Activated CD4-positive, alpha-beta T cell treated with anti-CD3 and anti-CD28 coated beads, Interleukin-2, amount 10 ng/mL, durations not matched to agents 7 days and 5 days (primary cell): ENCODE data around the gene GMPR2. TPM values are rescaled to one million over a fixed set of nuclear protein-coding genes. Genes with fewer than 3 reads are reported as not detected.

Experiments
- CTCF ChIA-PET: fragments of 350-600 bp; sonication (Branson Sonifier 250); formaldehyde crosslinking; loops from one replicate; lab custom pipeline; 2021; ENCODE audit warnings: antibody characterized with exemption; lab: Charles Lee
- POLR2A ChIA-PET: fragments of 350-600 bp; sonication (Branson Sonifier 250); formaldehyde crosslinking; loops from one replicate; lab custom pipeline; 2021; ENCODE audit warnings: antibody characterized with exemption; lab: Charles Lee
- DNase-seq: peaks from one replicate; pipeline ENCODE4 v3.0.0-alpha.2; 2020
- H3K27ac Mint-ChIP-seq: one replicate; pipeline ENCODE4 v1.8.0; 2021; ENCODE audit warnings: mild to moderate bottlenecking, moderate library complexity, mixed read lengths
- H3K27me3 Mint-ChIP-seq: one replicate; pipeline ENCODE4 v1.8.0; 2021; ENCODE audit warnings: mixed read lengths
- H3K36me3 Mint-ChIP-seq: one replicate; pipeline ENCODE4 v1.8.0; 2021; ENCODE audit warnings: low read depth, mixed read lengths
- H3K4me1 Mint-ChIP-seq: one replicate; pipeline ENCODE4 v1.8.0; 2021; ENCODE audit warnings: mixed read lengths
- H3K4me3 Mint-ChIP-seq: one replicate; pipeline ENCODE4 v1.8.0; 2021; ENCODE audit warnings: mild to moderate bottlenecking, moderate library complexity, mixed read lengths
- H3K9me3 Mint-ChIP-seq: one replicate; pipeline ENCODE4 v1.8.0; 2021; ENCODE audit warnings: mixed read lengths
- total RNA-seq, 2 experiments: library from RNA; stranded (reverse); gene quantifications; one replicate each; pipeline ENCODE4 v1.2.3, GENCODE V29; 2021

Gene GMPR2
- total RNA-seq, 2 experiments from 2014 or later = 72.0 to 74.5 TPM

DNA sequence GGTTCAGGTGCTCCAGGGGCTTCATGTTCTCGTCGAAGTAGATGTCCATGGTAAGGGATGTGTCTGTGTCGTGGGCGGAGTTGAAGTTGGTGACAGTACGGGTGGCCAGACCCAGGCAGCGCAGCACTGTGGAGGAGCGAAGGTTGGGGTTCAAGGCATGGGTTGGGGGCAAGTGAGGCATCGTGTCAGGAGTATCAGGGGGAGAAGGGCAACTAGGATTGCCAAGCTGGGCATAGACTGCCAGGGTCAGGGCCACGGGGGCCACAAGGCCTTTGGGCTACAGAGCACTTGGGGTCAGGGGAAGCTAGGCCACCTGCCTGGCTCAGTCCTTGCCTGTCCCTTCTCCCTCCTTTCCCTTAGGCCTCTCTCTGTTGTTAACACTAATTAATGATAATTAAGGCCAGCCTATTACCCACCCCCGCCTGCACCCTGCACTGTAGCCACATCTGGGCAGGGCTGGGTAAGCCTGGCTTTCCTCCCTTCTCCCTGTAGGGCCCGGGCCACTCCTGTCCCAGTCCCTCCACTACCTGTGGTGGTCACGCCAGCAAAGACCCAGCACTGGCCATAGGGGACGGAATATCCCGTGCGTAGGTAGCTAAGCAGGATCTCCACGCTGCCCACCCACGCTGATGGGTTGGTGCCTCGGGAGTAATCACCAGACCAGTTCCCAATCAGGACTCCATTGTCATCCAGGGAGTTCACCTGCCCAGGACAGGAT, 26.0 kb downstream of the GMPR2 start:
- CTCF ChIA-PET = interaction anchor here (0.7 to 2.1 kb wide), 5 partner anchors 9 to 430 kb away, joined by 3 to 11 read pairs (median 4); partner anchors contain the start of genes CIDEB, DHRS1, NOP9 and RABGGTA
- Mint-ChIP-seq H3K36me3 (peaks cover 5% of the 10 kb centered on the region), H3K27ac (no peak overlapping the region), H3K4me3 (no peak overlapping the region), H3K4me1 (no peaks in the 10 kb centered on the region), H3K27me3 (no peaks in the 10 kb centered on the region), H3K9me3 (no peaks in the 10 kb centered on the region)
- POLR2A ChIA-PET = no interaction called here
- no peak for DNase-seq

DNA sequence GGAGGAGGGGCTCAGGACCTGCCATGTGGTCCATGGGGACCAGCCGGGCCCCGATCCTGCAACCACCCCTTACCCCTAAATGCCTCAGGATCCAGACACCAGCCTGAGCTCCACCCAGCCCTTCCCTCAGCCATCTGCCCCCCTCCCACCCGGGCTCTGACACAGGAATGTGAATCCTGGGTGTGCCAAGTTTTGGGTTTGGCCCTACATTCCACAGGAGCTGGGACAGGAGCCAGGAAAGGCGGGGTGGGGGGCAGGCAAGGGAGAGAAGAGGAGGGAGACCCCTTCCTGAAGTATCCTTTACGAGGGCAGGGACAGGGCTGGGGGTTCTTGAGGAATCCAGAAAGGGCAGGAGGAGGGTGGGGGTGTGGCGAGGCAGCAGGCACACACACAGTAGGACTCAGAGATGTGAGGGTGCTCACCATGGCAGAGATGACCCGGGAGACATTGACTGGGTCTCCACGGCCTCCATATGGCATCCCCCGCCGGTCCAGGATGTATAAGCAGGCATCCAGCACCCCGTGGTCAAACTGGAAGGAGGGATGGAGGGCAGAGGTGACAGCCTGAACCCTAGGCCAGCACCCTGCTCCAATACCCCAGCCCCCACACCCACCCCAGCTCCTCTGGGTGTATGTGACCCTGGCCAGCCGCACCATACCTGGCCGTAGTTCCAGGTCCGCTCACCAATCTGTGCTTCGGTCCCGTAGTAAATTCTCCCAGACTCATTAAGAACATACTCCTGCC, 26.7 kb downstream of the GMPR2 start:
- no peaks in the 10 kb centered on the region for H3K4me1 Mint-ChIP-seq
- no peaks in the 10 kb centered on the region for H3K27me3 Mint-ChIP-seq
- H3K4me3 Mint-ChIP-seq = no peak overlapping the region
- ChIA-PET CTCF (interaction anchor here (0.7 to 2.1 kb wide), 4 partner anchors 10 to 429 kb away, joined by 3 to 11 read pairs (median 4); partner anchors contain the start of gene RABGGTA), POLR2A (no interaction called here)
- DNase-seq = no peak
- no peaks in the 10 kb centered on the region for H3K9me3 Mint-ChIP-seq
- H3K36me3 Mint-ChIP-seq = no peaks in the 10 kb centered on the region
- H3K27ac Mint-ChIP-seq = no peak overlapping the region

DNA sequence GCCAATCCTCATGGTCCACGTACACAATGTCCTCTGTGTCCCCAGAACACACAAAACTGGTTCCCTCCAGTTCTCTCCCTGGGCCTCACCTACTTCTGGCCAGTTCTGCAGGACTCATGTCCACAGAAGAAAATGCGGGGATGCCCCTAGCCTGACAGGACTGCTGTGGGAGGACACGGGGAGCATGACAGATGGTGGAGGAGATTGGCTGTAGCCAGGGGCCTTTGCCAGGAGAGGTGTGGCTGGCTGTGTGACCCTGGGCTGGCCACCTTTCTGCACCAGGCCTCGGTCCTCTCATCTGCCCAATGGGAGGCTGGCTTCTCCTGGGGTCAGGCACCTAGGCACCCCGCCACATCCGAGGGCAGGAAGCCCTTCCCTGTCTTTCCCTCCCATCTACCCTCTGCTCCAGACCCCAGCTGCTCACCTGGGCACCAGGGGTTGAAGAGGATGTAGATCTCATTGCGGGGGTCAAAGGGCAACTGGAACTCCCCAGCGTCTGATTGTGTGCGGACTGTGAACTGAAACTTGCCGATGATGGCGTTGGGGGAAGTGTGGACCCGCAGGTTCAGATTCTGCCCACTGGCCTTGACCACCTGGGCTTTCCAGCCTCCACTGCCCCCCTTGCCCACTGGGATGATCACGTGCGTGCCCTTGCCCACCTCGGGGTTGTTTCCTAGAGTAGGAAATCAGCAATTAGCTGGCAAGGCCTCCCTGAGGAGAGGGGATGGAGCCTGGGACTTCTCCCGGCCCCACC, 27.5 kb downstream of the GMPR2 start:
- Mint-ChIP-seq H3K27me3 (no peaks in the 10 kb centered on the region), H3K4me3 (no peak overlapping the region), H3K9me3 (no peaks in the 10 kb centered on the region), H3K27ac (no peak overlapping the region), H3K4me1 (no peaks in the 10 kb centered on the region), H3K36me3 (no peaks in the 10 kb centered on the region)
- CTCF ChIA-PET = interaction anchor here (1.1 kb wide), 1 partner anchor 12 kb away, joined by 3 read pairs; no protein-coding TSS in a partner anchor
- POLR2A ChIA-PET = no interaction called here
- DNase-seq = no peak

DNA sequence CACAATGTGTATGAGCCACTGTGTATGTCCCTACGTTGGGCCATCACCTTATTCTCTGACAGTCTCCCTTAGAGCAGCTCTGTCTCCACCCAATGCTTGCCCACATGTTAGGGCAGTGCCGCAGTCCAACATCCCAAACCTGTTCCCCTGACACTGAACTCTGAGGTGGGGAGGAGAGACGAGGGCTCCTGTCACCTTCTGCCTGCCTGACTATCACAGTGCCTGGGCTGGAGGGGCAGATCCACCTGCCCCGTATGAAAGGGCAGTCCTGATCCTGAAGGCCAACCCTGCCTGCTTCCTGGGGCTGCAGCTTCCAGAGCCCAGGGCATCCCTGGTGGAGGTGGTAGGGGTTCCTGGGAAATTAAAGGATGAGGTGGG, 28.0 kb downstream of the GMPR2 start:
- H3K9me3 Mint-ChIP-seq = no peaks in the 10 kb centered on the region
- no peak overlapping the region for H3K4me3 Mint-ChIP-seq
- DNase-seq = no peak
- CTCF ChIA-PET = no interaction called here
- H3K27ac Mint-ChIP-seq = no peak overlapping the region
- no peaks in the 10 kb centered on the region for H3K27me3 Mint-ChIP-seq
- no peaks in the 10 kb centered on the region for H3K36me3 Mint-ChIP-seq
- no peaks in the 10 kb centered on the region for H3K4me1 Mint-ChIP-seq
- POLR2A ChIA-PET = no interaction called here

DNA sequence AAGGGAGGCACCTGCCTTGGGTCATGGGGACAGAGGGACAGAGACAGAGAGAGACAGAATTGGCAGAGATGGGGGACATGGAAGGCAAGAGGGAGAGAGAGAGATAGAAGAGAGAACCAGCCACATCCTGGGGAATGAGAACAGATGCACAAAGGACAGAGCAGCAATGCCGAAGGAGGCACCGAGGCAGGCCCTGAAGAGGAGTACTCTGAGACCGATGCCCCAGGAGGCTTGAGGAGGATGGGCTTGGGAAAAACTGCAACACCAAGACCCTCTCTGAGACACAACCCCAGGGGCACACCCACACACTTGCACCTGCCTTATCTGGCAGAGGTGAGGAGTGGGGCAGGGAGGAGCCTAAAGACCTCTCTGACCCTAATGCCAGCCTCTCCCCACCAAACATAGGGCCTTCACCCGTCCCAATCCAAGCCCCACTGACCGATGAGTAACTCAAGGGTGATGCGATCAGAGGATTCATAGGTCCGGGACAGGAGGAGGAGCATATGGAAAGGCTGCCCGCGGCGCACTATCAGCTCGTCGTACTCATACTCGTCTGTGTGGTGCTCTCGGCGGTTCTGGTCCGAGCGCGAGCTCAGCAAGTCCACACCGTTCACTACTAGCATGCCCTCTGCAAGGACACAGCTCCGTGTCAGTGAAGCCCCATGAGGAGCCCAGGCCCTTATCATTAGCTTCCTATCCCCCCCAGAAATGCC, 28.7 kb downstream of the GMPR2 start:
- POLR2A ChIA-PET = no interaction called here

DNA sequence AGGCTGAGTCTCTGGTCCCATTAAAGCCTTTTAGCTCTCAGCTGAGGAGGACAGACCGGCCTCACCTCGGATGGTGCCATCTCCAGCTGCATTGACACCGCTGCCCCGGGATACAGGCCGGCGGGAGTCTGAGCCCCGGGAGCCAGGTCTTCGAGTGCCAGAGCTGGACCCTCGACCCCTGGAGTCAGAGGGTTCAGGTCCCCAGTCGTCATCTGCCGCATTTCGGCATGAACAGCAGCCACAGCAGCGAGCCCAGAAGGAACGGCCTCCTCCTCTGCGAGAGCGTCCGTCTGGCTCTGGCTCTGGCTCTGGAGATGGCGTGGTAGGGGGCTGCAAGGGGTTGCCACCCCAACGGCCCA, 29.2 kb downstream of the GMPR2 start:
- Mint-ChIP-seq H3K36me3 (peaks cover 8% of the 10 kb centered on the region), H3K4me3 (no peak overlapping the region), H3K27me3 (no peaks in the 10 kb centered on the region), H3K27ac (no peak overlapping the region), H3K4me1 (peaks cover 5% of the 10 kb centered on the region), H3K9me3 (no peaks in the 10 kb centered on the region)
- DNase-seq = no peak
- POLR2A ChIA-PET = no interaction called here
- CTCF ChIA-PET = interaction anchor here (0.7 to 2.0 kb wide), 5 partner anchors 10 to 45 kb away, joined by 3 to 11 read pairs (median 5); partner anchors contain the start of genes RABGGTA and TINF2

More for the DNA sequence above, 28.7 kb downstream of the GMPR2 start:
- no peak for DNase-seq
- no peaks in the 10 kb centered on the region for H3K9me3 Mint-ChIP-seq
- CTCF ChIA-PET = interaction anchor here (0.7 to 2.0 kb wide), 4 partner anchors 10 to 22 kb away, joined by 3 to 11 read pairs (median 6); partner anchors contain the start of genes RABGGTA and TINF2
- H3K4me1 Mint-ChIP-seq = no peaks in the 10 kb centered on the region
- H3K4me3 Mint-ChIP-seq = no peak overlapping the region
- H3K27me3 Mint-ChIP-seq = no peaks in the 10 kb centered on the region
- no peak overlapping the region for H3K27ac Mint-ChIP-seq
- H3K36me3 Mint-ChIP-seq = peaks cover 3% of the 10 kb centered on the region

DNA sequence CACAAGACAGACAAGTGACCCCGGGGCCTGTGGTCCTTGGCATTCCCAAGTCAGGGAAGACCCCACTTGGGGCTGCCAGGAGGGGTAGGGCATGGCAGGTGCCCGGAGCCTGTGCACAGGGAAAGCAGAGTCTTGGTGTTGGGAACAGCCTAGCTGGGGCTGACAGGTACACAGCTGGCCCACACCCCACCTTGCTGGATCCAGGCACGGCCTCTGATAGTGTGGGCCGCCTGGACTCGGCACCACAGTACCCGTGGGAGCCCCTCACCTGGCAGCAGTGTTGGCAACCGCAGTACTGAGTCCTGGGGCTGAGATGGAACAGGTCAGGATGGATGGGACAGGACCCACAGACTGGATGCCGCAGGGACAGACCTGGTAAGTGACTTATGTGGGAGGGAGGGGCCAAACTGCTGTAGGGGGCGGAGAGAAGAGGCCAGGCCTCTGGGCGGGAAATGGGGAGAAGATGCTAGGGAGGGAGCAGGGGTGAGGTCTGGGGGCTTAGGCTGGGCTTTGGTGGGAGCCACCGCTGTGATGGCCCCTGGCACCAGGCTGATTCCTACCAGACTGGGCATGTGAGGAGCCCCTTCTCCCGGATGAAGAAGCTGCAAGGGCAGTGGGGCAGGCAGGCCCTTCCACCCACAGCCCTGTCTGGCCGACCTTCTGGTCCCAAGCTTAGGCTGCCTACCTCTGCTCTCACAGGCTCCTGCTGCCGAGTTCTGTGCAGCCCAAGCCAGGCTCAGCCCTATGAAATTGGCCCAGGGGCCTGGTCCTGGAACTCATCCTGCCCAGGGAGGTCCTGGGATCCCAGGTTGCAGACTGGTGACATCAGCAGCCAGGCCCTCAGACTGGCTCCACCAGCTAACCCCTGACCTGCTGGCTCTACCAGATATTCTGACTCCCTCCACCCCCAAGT, 30.3 kb downstream of the GMPR2 start, which contains the start of gene TGM1:
TGM1 (minus strand) TSS at position 357 of the 913 bp plus-strand sequence. CDS start 825 bp downstream, outside the sequence.
- Mint-ChIP-seq H3K36me3 (peaks cover 13% of the 10 kb centered on the region), H3K4me1 (peaks cover 8% of the 10 kb centered on the region), H3K4me3 (no peak within 1 kb of the TSS), H3K27me3 (no peaks in the 10 kb centered on the region), H3K9me3 (no peaks in the 10 kb centered on the region), H3K27ac (no peak within 1 kb of the TSS)
- POLR2A ChIA-PET = interaction anchor here (0.7 kb wide), 1 partner anchor 8 kb away, joined by 3 read pairs; the partner anchor contains the start of gene RABGGTA
- DNase-seq = no peak
- CTCF ChIA-PET = interaction anchor here (0.6 to 3.4 kb wide), 6 partner anchors 8 to 44 kb away, joined by 3 to 11 read pairs (median 7); partner anchors contain the start of genes RABGGTA and TINF2

DNA sequence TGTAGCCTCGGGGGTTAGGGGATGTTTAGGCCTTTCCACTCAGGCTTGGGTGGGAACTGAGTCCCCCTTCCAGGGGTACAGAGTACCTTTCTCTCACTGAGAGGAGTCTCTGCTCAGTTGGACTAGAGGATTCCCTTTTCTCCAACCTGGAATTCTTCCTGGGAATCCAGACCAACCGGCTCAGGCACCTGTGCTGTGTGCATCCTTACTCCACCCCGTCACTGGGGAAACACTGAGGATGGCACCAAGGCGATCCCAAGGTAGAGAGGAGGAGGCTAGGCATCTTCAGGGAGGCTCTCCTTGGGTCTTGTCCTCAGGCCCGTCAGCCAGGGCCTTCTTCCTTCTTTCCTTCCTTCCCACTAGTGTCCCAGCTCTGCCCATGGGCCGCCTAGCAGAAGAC, 31.1 kb downstream of the GMPR2 start:
- Mint-ChIP-seq H3K36me3 (peaks cover 13% of the 10 kb centered on the region), H3K27me3 (no peaks in the 10 kb centered on the region), H3K9me3 (no peaks in the 10 kb centered on the region), H3K4me1 (peaks cover 8% of the 10 kb centered on the region), H3K4me3 (no peak overlapping the region), H3K27ac (no peak overlapping the region)
- ChIA-PET CTCF (interaction anchor here (0.6 to 3.4 kb wide), 3 partner anchors 10 to 21 kb away, joined by 3 to 9 read pairs (median 6); partner anchors contain the start of gene TINF2), POLR2A (interaction anchor here (0.6 kb wide), 1 partner anchor 122 kb away, joined by 5 read pairs; the partner anchor contains the start of gene EMC9)
- DNase-seq = no peak

DNA sequence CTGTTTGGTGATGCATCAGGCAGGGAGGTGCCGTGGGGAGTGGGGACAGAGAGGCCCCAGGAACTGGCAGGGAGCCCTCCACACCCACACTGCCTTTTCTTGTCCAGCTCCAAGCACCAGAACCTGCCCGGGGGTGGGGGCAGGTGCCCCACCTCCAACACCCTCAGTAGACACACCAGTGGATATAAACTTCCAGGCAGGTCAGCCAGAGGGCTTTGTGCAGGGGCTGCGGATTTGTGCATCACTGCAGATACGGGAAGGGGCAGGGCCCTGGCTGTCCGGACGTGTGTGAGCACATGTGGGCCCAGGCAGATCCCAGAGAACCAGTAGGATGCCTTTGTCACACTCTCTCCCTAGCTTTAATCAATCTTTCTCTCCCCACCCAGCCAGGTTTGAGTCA, 31.6 kb downstream of the GMPR2 start:
- Mint-ChIP-seq H3K9me3 (no peaks in the 10 kb centered on the region), H3K4me3 (no peak overlapping the region), H3K4me1 (peaks cover 8% of the 10 kb centered on the region), H3K27ac (peak overlapping the region; percentile 31), H3K27me3 (no peaks in the 10 kb centered on the region), H3K36me3 (peaks cover 13% of the 10 kb centered on the region)
- ChIA-PET POLR2A (interaction anchor here (0.6 kb wide), 1 partner anchor 123 kb away, joined by 5 read pairs; the partner anchor contains the start of gene EMC9), CTCF (interaction anchor here (1.3 to 3.4 kb wide), 3 partner anchors 10 to 103 kb away, joined by 3 to 9 read pairs (median 6); partner anchors contain the start of genes IRF9 and TINF2)
- no peak for DNase-seq

DNA sequence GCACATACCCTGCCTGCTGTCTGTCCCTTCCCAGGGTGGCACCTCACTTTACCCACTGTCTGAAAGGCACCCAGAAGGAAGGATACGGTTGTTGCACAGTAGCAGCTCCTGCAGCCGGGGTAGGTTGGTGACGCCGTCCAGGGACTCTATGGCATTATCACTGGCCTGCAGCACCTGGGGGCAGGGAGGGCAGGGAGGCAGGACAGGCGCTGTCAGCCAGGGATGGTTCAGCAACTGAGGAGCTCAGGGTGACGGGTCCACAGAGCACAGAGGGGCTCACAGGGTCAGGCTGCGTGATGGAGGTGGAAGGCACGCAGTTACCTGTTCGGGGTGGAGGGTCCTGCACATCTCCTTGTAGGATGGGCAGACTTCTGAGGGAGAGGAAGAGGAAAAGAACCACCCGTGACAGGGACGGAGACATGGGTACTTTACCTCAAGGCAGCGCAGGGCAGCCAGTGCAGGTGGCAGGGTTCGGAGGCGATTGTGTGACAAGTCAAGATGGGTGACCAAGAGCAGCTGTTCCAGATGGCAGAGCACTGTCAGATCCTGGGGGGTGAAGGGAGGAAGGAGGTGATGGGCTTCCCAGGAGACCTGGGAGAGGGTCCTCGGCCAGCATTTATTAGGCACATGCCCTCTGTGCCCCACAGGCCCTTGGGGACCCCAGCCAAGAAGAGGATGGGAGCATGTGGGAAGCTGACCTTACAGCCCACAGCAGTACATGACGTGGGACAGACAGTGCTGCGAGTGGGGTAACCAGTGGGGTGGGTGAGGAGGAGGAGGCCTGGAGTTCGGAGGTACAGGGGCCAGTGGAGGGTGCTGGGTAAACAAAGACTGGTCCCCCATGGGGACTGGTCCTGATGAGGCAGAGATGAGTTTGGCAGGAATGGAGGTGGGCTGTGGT, 33.9 kb downstream of the GMPR2 start:
- no peaks in the 10 kb centered on the region for H3K27me3 Mint-ChIP-seq
- H3K4me3 Mint-ChIP-seq = no peak overlapping the region
- CTCF ChIA-PET = interaction anchor here (1.3 to 6.6 kb wide), 3 partner anchors 15 to 24 kb away, joined by 3 to 44 read pairs (median 4); partner anchors contain the start of gene TINF2
- POLR2A ChIA-PET = interaction anchor here (0.6 kb wide), 1 partner anchor 27 kb away, joined by 3 read pairs; no protein-coding TSS in a partner anchor
- peaks cover 20% of the 10 kb centered on the region for H3K4me1 Mint-ChIP-seq
- no peaks in the 10 kb centered on the region for H3K9me3 Mint-ChIP-seq
- no peak overlapping the region for H3K27ac Mint-ChIP-seq
- H3K36me3 Mint-ChIP-seq = peaks cover 13% of the 10 kb centered on the region
- no peak for DNase-seq
